Tibial nerve (tissue), 3 donors: ENCODE measurements around the gene WNT16.

Source experiments
- POLR2A ChIP-seq, 2 donors: fragments of 450-650 bp; IDR thresholded peaks; one replicate each; pipeline ENCODE4 v1.6.1; 2017; ENCODE audit warnings: antibody characterized with exemption in 2 of 2, mild to moderate bottlenecking in 2 of 2, moderate library complexity in 2 of 2
- TF ChIP-seq, protein P1 (sequence below), 5 experiments: fragments of 200-600 bp in 3 of 5; fragments of 450-650 bp in 2 of 5; sonication (generic) in 3 of 5; IDR thresholded peaks; one replicate each; pipeline ENCODE4 v1.5.1; 2016 to 2019; ENCODE audit warnings: antibody characterized with exemption in 5 of 5, mild to moderate bottlenecking in 3 of 5, moderate library complexity in 2 of 5

DNA sequence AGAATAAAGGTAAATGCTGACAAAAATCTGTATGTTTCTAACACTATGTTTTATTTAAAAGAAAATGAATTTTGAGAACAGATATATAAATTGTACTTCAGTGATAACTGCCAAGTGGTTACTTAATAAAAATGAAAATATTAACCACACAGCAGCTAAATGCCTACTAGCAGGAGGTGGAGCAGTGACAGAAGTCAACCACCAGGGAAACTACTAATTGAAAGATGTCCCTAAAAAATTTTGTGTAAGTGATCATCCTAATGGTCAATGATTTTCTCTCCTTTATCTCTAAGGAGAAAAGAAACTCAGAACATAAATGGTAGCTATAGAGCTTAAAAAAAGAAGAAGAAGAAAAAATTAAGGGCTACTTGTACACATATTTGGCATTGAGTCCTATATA is 22.9 kb downstream of the WNT16 start:
- TF ChIP-seq, protein P1, sequence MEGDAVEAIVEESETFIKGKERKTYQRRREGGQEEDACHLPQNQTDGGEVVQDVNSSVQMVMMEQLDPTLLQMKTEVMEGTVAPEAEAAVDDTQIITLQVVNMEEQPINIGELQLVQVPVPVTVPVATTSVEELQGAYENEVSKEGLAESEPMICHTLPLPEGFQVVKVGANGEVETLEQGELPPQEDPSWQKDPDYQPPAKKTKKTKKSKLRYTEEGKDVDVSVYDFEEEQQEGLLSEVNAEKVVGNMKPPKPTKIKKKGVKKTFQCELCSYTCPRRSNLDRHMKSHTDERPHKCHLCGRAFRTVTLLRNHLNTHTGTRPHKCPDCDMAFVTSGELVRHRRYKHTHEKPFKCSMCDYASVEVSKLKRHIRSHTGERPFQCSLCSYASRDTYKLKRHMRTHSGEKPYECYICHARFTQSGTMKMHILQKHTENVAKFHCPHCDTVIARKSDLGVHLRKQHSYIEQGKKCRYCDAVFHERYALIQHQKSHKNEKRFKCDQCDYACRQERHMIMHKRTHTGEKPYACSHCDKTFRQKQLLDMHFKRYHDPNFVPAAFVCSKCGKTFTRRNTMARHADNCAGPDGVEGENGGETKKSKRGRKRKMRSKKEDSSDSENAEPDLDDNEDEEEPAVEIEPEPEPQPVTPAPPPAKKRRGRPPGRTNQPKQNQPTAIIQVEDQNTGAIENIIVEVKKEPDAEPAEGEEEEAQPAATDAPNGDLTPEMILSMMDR (IDR thresholded peaks at IDR 0.05): no peak
- no peak for TF ChIP-seq POLR2A (IDR thresholded peaks at IDR 0.05)
